ENCODE measurements around the gene GPR107.
A peak's percentile ranks its signal among the peaks of the same experiment; 100 is the strongest.

GPR107 gene

DNA sequence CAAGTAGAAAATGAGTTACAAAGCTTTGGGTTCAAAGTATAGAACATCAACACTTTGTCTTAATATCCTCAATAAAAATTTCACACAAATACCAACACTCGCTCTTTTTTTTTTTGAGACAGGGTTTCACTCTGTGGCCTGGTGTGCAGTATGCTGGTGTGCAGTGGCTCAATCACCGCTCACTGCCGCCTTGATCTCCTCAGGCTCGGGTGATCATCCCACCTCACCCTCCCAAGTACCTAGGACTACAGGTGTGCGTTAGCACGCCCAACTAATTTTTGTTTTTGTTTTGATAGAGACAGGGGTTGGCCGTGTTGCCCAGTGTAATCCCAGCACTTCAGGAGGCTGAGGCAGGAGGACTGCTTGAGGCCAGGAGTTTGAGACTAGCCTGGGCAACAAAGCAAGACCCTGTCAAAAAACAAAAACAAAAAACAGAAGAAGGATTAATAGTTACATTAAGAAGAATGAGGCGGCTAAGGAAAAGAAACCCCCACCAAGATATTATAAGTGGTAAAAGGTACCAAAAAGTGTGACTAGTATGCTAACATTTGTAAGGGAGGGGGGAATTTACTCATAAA lies 31.1 kb upstream of the GPR107 start:
- no peak for ATAC-seq
- no peak for DNase-seq
- Mint-ChIP-seq H3K4me1 (peaks cover 96% of the 10 kb centered on the region), H3K27ac (peak overlapping the region; percentile 90 to 91), H3K9me3 (no peaks in the 10 kb centered on the region), H3K4me3 (peak overlapping the region; percentile 59 to 74), H3K27me3 (no peaks in the 10 kb centered on the region)

GRCh38 chr9:130023144-130023787 lies 30.4 kb upstream of the GPR107 start:
- H3K27me3 Mint-ChIP-seq = no peaks in the 10 kb centered on the region
- no peaks in the 10 kb centered on the region for H3K9me3 Mint-ChIP-seq
- peak overlapping the region; percentile 90 to 91 for H3K27ac Mint-ChIP-seq
- ATAC-seq (peak; percentile 74), DNase-seq (no peak)
- H3K4me3 Mint-ChIP-seq = peak overlapping the region; percentile 72 to 74
- H3K4me1 Mint-ChIP-seq = peaks cover 96% of the 10 kb centered on the region

GRCh38 chr9:130023994-130024596 lies 29.6 kb upstream of the GPR107 start:
- Mint-ChIP-seq H3K4me1 (peaks cover 100% of the 10 kb centered on the region), H3K27ac (peak overlapping the region; percentile 47 to 91), H3K27me3 (no peaks in the 10 kb centered on the region), H3K9me3 (no peaks in the 10 kb centered on the region), H3K4me3 (peak overlapping the region; percentile 38 to 72)
- ATAC-seq (no peak), DNase-seq (no peak)

GRCh38 chr9:130024597-130024994 lies 29.1 kb upstream of the GPR107 start:
- Mint-ChIP-seq H3K4me3 (peak overlapping the region; percentile 35 to 41), H3K9me3 (no peaks in the 10 kb centered on the region), H3K4me1 (peaks cover 100% of the 10 kb centered on the region), H3K27me3 (no peaks in the 10 kb centered on the region), H3K27ac (peak overlapping the region in 1 of 2 donors; percentile 55)
- ATAC-seq = no peak
- no peak for DNase-seq

DNA sequence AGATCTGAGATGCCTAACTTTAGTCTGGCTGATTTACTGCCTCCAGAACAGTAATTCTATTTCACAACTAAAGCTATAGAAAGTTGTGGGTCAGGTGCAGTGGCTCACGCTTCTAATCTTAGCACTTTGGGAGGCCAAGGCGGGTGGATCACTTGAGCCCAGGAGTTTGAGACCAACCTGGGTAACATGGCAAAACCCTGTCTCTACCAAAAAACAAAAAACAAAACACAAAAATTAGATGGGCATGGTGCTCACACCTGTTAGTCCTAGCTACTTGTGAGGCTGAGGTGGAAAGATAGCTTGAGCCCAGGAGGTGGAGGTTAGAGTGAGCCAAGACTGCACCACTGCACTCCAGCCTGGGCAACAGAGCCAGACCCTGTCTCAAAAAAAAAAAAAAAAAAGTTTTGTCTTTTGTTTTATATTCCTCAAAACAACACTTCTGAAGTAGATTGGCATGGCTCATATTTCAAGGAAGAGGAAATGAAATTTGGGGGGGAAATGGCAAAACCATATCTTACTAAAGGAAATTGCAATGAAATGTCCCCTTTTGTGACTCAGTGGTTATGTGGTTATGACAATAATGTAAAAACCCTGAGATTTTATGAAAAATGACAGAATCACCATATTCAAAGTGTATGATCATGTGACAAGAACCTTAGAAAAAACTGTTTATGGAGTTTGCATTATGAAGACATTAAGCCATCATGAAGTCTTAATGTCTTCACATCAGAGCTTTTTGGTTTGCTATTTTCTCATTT lies 26.9 kb upstream of the GPR107 start:
- H3K4me3 Mint-ChIP-seq = peak overlapping the region; percentile 53 to 72

DNA sequence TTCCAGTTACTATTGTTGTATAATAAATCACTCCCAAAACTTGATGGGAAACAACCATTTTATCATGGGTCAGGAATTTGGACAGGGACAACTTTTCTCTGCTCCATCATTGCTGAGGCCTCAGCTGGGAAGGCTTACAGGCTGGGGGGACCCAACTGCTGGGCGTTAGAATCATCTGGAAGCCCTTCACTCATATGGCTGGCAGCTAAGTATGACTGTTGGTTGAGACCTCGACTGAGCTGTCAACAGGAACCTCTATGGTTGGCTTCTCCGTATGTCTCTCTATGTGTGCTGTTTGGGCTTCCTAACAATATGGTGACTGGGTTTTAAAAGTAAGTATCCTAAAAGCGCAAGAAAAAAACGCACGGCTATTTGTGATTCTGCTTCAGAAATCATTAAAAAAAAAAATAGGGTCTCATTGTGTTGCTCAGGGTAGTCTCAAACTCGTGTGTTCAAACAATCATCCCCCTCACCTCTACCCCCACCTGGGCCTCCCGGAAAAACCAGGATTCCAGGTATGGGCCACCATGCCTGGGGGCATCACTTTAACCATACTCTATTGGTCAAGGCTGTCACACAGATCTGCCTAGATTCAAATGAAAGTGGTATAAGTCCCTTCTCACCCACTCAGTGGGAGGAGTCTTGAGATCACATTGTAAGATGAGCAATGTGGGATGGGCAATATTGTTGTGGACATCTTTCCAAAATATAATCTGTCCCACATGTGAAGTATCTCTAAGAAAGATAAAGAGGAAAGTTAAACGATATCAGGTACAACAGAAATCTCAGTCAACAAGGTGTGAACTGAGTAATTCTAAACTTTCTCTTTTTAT lies 26.0 kb upstream of the GPR107 start:
- Mint-ChIP-seq H3K4me1 (peaks cover 100% of the 10 kb centered on the region), H3K4me3 (peak overlapping the region; percentile 67 to 75), H3K27me3 (no peaks in the 10 kb centered on the region), H3K27ac (peak overlapping the region; percentile 77 to 86), H3K9me3 (no peaks in the 10 kb centered on the region)
- ATAC-seq (no peak), DNase-seq (no peak)

More for the DNA sequence above, 26.9 kb upstream of the GPR107 start:
- Mint-ChIP-seq H3K27ac (peak overlapping the region; percentile 78 to 91), H3K27me3 (no peaks in the 10 kb centered on the region), H3K9me3 (no peaks in the 10 kb centered on the region), H3K4me1 (peaks cover 100% of the 10 kb centered on the region)
- ATAC-seq (peak; percentile 27), DNase-seq (no peak)

DNA sequence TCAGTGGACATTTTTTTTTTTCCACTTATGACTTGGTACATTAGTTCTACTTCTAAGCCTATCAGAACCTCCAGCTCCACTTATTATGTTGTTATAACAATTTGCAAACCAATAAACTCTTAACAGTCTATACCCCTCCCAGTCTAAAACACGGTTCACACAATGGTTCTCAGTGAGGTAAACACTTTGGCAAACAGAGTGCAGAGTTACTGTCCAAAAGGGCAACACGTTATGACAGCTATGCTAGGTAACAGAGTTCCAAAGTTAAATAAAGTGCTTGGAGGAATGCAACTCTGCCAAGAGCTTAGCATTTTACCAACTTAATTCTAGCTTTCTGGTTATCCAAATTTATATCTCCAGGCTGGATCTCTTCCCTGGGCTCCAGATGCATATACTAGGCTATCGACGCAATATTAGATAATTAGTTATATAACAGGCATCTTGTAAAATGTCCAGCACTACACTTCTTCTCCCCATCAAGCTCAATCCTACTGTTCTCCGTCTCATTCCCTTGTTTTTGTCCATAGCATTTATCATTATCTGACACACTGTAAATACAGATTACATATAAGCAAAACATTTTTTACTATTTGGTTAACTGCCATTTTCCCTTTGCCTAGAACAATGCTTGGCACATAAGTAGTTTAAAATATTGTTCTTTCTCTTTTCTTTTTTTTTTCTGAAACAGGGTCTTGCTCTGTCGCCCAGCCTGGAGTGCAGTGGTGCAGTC lies 25.0 kb upstream of the GPR107 start:
- peak overlapping the region; percentile 92 to 96 for H3K27ac Mint-ChIP-seq
- H3K4me3 Mint-ChIP-seq = peak overlapping the region; percentile 75 to 83
- H3K27me3 Mint-ChIP-seq = no peaks in the 10 kb centered on the region
- DNase-seq (no peak), ATAC-seq (no peak)
- peaks cover 100% of the 10 kb centered on the region for H3K4me1 Mint-ChIP-seq
- no peaks in the 10 kb centered on the region for H3K9me3 Mint-ChIP-seq

GRCh38 chr9:130029223-130029973 lies 24.3 kb upstream of the GPR107 start:
- Mint-ChIP-seq H3K4me1 (peaks cover 99% of the 10 kb centered on the region), H3K27ac (peak overlapping the region; percentile 92 to 96), H3K4me3 (peak overlapping the region; percentile 75 to 83), H3K27me3 (no peaks in the 10 kb centered on the region), H3K9me3 (no peaks in the 10 kb centered on the region)
- ATAC-seq = peak; percentile 80
- peak in 1 of 2 donors; percentile 64 for DNase-seq

DNA sequence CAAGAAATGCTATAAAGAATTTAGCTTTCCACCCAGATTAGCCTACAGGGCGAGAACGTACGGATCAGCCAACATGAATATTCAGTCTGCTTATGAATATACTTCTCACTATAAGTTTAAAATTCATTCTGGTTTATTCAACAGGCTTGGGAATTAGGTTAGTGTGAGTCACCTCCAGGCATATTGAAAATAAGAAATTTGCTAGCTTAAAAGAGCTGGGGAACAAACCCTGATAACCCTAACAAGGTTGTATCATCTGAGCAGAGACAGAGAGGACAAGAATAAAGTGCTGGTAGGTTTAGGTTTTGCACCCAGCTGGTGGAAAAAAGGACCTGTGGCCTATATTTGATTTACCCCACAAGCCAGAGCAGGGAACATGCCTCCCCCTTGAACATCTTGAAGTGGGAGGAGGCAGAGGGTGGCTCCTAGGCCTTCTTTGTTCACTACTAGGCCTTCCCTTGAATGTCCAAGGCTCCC lies 23.0 kb upstream of the GPR107 start:
- DNase-seq (no peak), ATAC-seq (peak; percentile 11)
- no peaks in the 10 kb centered on the region for H3K9me3 Mint-ChIP-seq
- H3K4me1 Mint-ChIP-seq = peaks cover 99% of the 10 kb centered on the region
- peak overlapping the region; percentile 74 to 83 for H3K4me3 Mint-ChIP-seq
- H3K27me3 Mint-ChIP-seq = no peaks in the 10 kb centered on the region
- peak overlapping the region; percentile 68 to 93 for H3K27ac Mint-ChIP-seq

- peak in 1 of 2 donors; percentile 35 for DNase-seq
Observed at GRCh38 chr9:130034570-130034969, 19.1 kb upstream of the GPR107 start.

GRCh38 chr9:130036099-130036498 lies 17.6 kb upstream of the GPR107 start:
- Mint-ChIP-seq H3K4me3 (peak overlapping the region; percentile 84 to 100), H3K27ac (peak overlapping the region; percentile 87 to 91), H3K4me1 (peaks cover 73% of the 10 kb centered on the region), H3K27me3 (no peaks in the 10 kb centered on the region), H3K9me3 (no peaks in the 10 kb centered on the region)
- ATAC-seq (peak; percentile 57), DNase-seq (no peak)

More at GRCh38 chr9:130034570-130034969, 19.1 kb upstream of the GPR107 start:
- peaks cover 89% of the 10 kb centered on the region for H3K4me1 Mint-ChIP-seq
- peak overlapping the region; percentile 53 to 84 for H3K4me3 Mint-ChIP-seq
- H3K9me3 Mint-ChIP-seq = no peaks in the 10 kb centered on the region
- no peaks in the 10 kb centered on the region for H3K27me3 Mint-ChIP-seq
- H3K27ac Mint-ChIP-seq = peak overlapping the region; percentile 82 to 94
- peak; percentile 72 for ATAC-seq

GRCh38 chr9:130039528-130040147 lies 14.1 kb upstream of the GPR107 start:
- H3K4me1 Mint-ChIP-seq = peaks cover 54% of the 10 kb centered on the region
- DNase-seq (no peak), ATAC-seq (no peak)
- H3K27me3 Mint-ChIP-seq = no peaks in the 10 kb centered on the region
- no peaks in the 10 kb centered on the region for H3K9me3 Mint-ChIP-seq
- H3K27ac Mint-ChIP-seq = peak overlapping the region; percentile 93 to 98
- H3K4me3 Mint-ChIP-seq = peak overlapping the region; percentile 99 to 100

DNA sequence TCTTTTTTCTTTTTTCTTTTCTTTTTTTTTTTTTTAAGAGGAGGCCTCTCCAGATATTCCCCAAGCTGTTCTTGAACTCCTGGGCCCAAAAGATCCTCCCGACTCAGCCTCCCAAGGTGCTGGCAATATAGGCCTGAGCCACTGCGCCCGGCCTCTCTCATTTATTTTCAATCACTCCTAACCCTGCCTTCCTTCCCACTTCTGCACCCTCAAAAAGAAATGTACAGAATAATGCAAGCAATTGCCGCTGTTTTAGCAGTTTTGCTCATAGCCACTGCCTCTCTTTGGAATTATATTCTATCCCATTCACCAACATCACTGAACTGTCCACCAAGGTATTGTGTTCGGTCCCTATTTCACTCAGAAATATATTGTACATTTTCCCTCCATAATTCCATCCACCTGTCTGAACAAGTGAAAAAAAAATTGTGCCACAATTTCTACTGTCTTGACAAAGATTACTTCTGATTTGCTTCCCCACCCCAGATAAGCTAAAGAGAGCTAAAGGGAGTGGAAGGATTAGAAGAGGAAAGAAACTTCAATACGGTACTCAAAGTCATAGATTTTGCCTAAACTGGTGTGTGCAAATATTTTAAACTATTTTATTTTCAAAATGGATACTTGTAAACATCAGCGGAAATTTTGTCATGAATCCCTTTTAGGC lies 12.6 kb upstream of the GPR107 start:
- no peak for ATAC-seq
- DNase-seq = no peak
- Mint-ChIP-seq H3K27ac (peak overlapping the region; percentile 99 to 100), H3K9me3 (no peaks in the 10 kb centered on the region), H3K4me3 (peak overlapping the region; percentile 100), H3K27me3 (no peaks in the 10 kb centered on the region), H3K4me1 (peaks cover 50% of the 10 kb centered on the region)

Data from stimulated activated naive CD8-positive, alpha-beta T cell treated with anti-CD3 and anti-CD28 coated beads, Interleukin-15, amount 100 ng/mL, for 72 hours (primary cell).